Activated CD4-positive, alpha-beta T cell treated with anti-CD3 and anti-CD28 coated beads, Interleukin-2, amount 50 U/mL, for 48 hours (primary cell): ENCODE data around the gene SYNDIG1.
"Not testable (repeated sequence)": the region's sequence is repeated elsewhere in the genome, so short reads cannot be mapped to it uniquely, and the experiment has no call there.

Experiments
- DNase-seq, 2 experiments: peaks; one replicate each; pipeline ENCODE4 v3.0.0-alpha.2; 2020

SYNDIG1 gene

GRCh38 chr20:24616258-24617079 lies 147.0 kb downstream of the SYNDIG1 start:
- DNase-seq = no peak

- DNase-seq = no peak
These were observed 147.6 kb downstream of the SYNDIG1 start for GRCh38 chr20:24617080-24617432.

GRCh38 chr20:24617757-24618450 lies 148.5 kb downstream of the SYNDIG1 start:
- DNase-seq = no peak

- no peak for DNase-seq
These were observed 149.3 kb downstream of the SYNDIG1 start for GRCh38 chr20:24618739-24619138.

- no peak for DNase-seq
These were observed 149.8 kb downstream of the SYNDIG1 start for GRCh38 chr20:24619212-24619611.

GRCh38 chr20:24620937-24621519 lies 151.6 kb downstream of the SYNDIG1 start:
- no peak for DNase-seq

- no peak for DNase-seq
These were observed 153.4 kb downstream of the SYNDIG1 start for GRCh38 chr20:24622856-24623255.

- not testable (repeated sequence) for DNase-seq
These were observed 156.7 kb downstream of the SYNDIG1 start for GRCh38 chr20:24626141-24626540.

GRCh38 chr20:24627291-24627690 lies 157.9 kb downstream of the SYNDIG1 start:
- no peak for DNase-seq

GRCh38 chr20:24627926-24628325 lies 158.5 kb downstream of the SYNDIG1 start:
- no peak for DNase-seq

- DNase-seq = no peak
These were observed 159.6 kb downstream of the SYNDIG1 start for GRCh38 chr20:24628985-24629384.

GRCh38 chr20:24629668-24630067 lies 160.2 kb downstream of the SYNDIG1 start:
- DNase-seq = no peak

GRCh38 chr20:24630486-24631172 lies 161.2 kb downstream of the SYNDIG1 start:
- DNase-seq = no peak

GRCh38 chr20:24631173-24631505 lies 161.7 kb downstream of the SYNDIG1 start:
- no peak for DNase-seq

GRCh38 chr20:24632581-24632980 lies 163.2 kb downstream of the SYNDIG1 start:
- no peak for DNase-seq

- DNase-seq = no peak
These were observed 163.6 kb downstream of the SYNDIG1 start for GRCh38 chr20:24633026-24633425.

- DNase-seq = no peak
These were observed 164.1 kb downstream of the SYNDIG1 start for GRCh38 chr20:24633521-24633920.

- DNase-seq = no peak
These were observed 165.4 kb downstream of the SYNDIG1 start for GRCh38 chr20:24634855-24635254.

- DNase-seq = no peak
These were observed 167.2 kb downstream of the SYNDIG1 start for GRCh38 chr20:24636626-24637025.

GRCh38 chr20:24637087-24637486 lies 167.7 kb downstream of the SYNDIG1 start:
- no peak for DNase-seq

- DNase-seq = no peak
These were observed 168.5 kb downstream of the SYNDIG1 start for GRCh38 chr20:24637941-24638340.

- DNase-seq = no peak
These were observed 169.4 kb downstream of the SYNDIG1 start for GRCh38 chr20:24638591-24639548.
